IMR-90 (cell line): ENCODE data around the gene MYH6. TPM values are rescaled to one million over a fixed set of nuclear protein-coding genes. Genes with fewer than 3 reads are reported as not detected.

Experiments
- ATAC-seq: fragments of 200-7000 bp; cut with Tn5 transposase; 2 replicates; pipeline ENCODE4 v1.9.1; 2020; ENCODE audit warnings: low read depth, mild to moderate bottlenecking, moderate library complexity
- BruUV-seq: library from RNA; stranded (reverse); fragments of 400-500 nt; replicated peaks from 2 replicates; lab custom pipeline; 2021; lab: Mats Ljungman, UMichigan
- CTCF ChIA-PET: fragments of 300-600 bp; formaldehyde crosslinking; extraction: SDS; loops from one replicate; lab custom pipeline; 2021; ENCODE audit warnings: antibody characterized with exemption; lab: Yijun Ruan, JAX
- POLR2A ChIA-PET: fragments of 300-600 bp; sonication (Branson Sonifier 250); formaldehyde crosslinking; loops from one replicate; lab custom pipeline; 2022; ENCODE audit warnings: antibody characterized with exemption; ENCODE audit not compliant: unreplicated experiment; lab: Charles Lee
- DNase-seq: peaks from one replicate; pipeline ENCODE4 v3.0.0; 2013
- H2AFZ ChIP-seq: replicated peaks from 2 replicates; pipeline ENCODE3; 2013; ENCODE audit warnings: low read length, mild to moderate bottlenecking; ENCODE audit not compliant: poor library complexity
- H2AK5ac ChIP-seq: 2 replicates; pipeline ENCODE4 v1.6.1; 2013; ENCODE audit warnings: low read depth, low read length, inconsistent platforms
- H2AK9ac ChIP-seq: replicated peaks from 2 replicates; pipeline ENCODE3; 2013; ENCODE audit warnings: mild to moderate bottlenecking, low read depth, low read length, moderate library complexity; ENCODE audit not compliant: poor library complexity
- H2BK120ac ChIP-seq: 2 replicates; pipeline ENCODE4 v1.6.1; 2013; ENCODE audit warnings: low read depth, low read length, inconsistent platforms
- H2BK15ac ChIP-seq: 3 replicates; pipeline ENCODE4 v1.6.1; 2013; ENCODE audit warnings: low read depth, low read length, inconsistent platforms
- H2BK20ac ChIP-seq: 2 replicates; pipeline ENCODE4 v1.6.1; 2013; ENCODE audit warnings: low read depth, mild to moderate bottlenecking, inconsistent platforms, low read length, moderate library complexity
- H2BK5ac ChIP-seq: 2 replicates; pipeline ENCODE4 v1.6.1; 2013; ENCODE audit warnings: mild to moderate bottlenecking, low read depth, low read length, inconsistent platforms; ENCODE audit not compliant: poor library complexity, severe bottlenecking
- H3K14ac ChIP-seq: replicated peaks from 2 replicates; pipeline ENCODE4 v1.6.1; 2013; ENCODE audit warnings: low read depth, low read length, inconsistent platforms
- H3K18ac ChIP-seq: 2 replicates; pipeline ENCODE4 v1.6.1; 2013; ENCODE audit warnings: low read depth, low read length, control low read depth
- H3K23ac ChIP-seq: 2 replicates; pipeline ENCODE4 v1.6.1; 2013; ENCODE audit warnings: low read depth, low read length, inconsistent platforms
- H3K27ac ChIP-seq: 2 replicates; pipeline ENCODE4 v1.5.1; 2013; ENCODE audit warnings: mild to moderate bottlenecking, control low read depth, low read length; ENCODE audit not compliant: insufficient read depth
- H3K27me3 ChIP-seq: 2 replicates; pipeline ENCODE4 v1.6.1; 2013; ENCODE audit warnings: low read length; ENCODE audit not compliant: control insufficient read depth, insufficient read depth
- H3K36me3 ChIP-seq: 2 replicates; pipeline ENCODE4 v1.6.1; 2013; ENCODE audit warnings: low read length, mixed read lengths; ENCODE audit not compliant: control insufficient read depth, insufficient read depth
- H3K4ac ChIP-seq: 2 replicates; pipeline ENCODE4 v1.6.1; 2013; ENCODE audit warnings: low read depth, low read length, inconsistent platforms
- H3K4me1 ChIP-seq: 2 replicates; pipeline ENCODE4 v1.6.1; 2013; ENCODE audit warnings: low read length, mixed read lengths; ENCODE audit not compliant: control insufficient read depth, insufficient read depth
- H3K4me2 ChIP-seq: 2 replicates; pipeline ENCODE4 v1.6.1; 2013; ENCODE audit warnings: low read depth, mild to moderate bottlenecking, control low read depth, low read length, moderate library complexity
- H3K4me3 ChIP-seq: 2 replicates; pipeline ENCODE4 v1.5.1; 2013; ENCODE audit warnings: low read depth, mild to moderate bottlenecking, control low read depth, low read length, moderate library complexity; ENCODE audit not compliant: insufficient read depth
- H3K56ac ChIP-seq: 2 replicates; pipeline ENCODE4 v1.6.1; 2013; ENCODE audit warnings: low read length, inconsistent platforms; ENCODE audit not compliant: insufficient read depth; ENCODE audit errors: extremely low read depth
- H3K79me1 ChIP-seq, 2 experiments: 2 replicates each; pipeline ENCODE4 v1.6.1; 2013; ENCODE audit warnings: low read length in 2 of 2, inconsistent platforms in 1 of 2, low read depth in 1 of 2
- H3K9ac ChIP-seq: 2 replicates; pipeline ENCODE4 v1.6.1; 2013; ENCODE audit warnings: low read depth, low read length, control low read depth
- H3K9me1 ChIP-seq: 2 replicates; pipeline ENCODE4 v1.6.1; 2013; ENCODE audit warnings: low read length, inconsistent platforms; ENCODE audit not compliant: insufficient read depth
- H3K9me3 ChIP-seq: 2 replicates; pipeline ENCODE4 v1.6.1; 2013; ENCODE audit warnings: low read length; ENCODE audit not compliant: control insufficient read depth, insufficient read depth
- H4K20me1 ChIP-seq: 2 replicates; pipeline ENCODE4 v1.6.1; 2013; ENCODE audit warnings: low read length, inconsistent platforms; ENCODE audit not compliant: insufficient read depth
- H4K5ac ChIP-seq: 2 replicates; pipeline ENCODE4 v1.6.1; 2013; ENCODE audit warnings: mild to moderate bottlenecking, low read depth, low read length, control low read depth
- H4K8ac ChIP-seq, 2 experiments: 2 replicates each; pipeline ENCODE4 v1.6.1; 2013; ENCODE audit warnings: low read depth in 2 of 2, low read length in 2 of 2, control low read depth in 1 of 2, inconsistent platforms in 1 of 2
- H4K91ac ChIP-seq: 2 replicates; pipeline ENCODE4 v1.6.1; 2013; ENCODE audit warnings: low read depth, low read length, inconsistent platforms; ENCODE audit not compliant: insufficient read depth
- ELK1 ChIP-seq: fragments of 150-350 bp; IDR thresholded peaks from 2 replicates; pipeline ENCODE4 v1.6.1; 2016; ENCODE audit warnings: low read depth, mild to moderate bottlenecking, low read length, moderate library complexity, borderline replicate concordance
- FOS ChIP-seq: fragments of 150-350 bp; IDR thresholded peaks from 2 replicates; pipeline ENCODE4 v1.6.1; 2016; ENCODE audit warnings: low read depth, low read length
- MAFK ChIP-seq: IDR thresholded peaks from 2 replicates; pipeline ENCODE4 v1.6.1; 2012; ENCODE audit warnings: low read depth, low read length, improper control_type of control experiment
- MXI1 ChIP-seq: IDR thresholded peaks from 2 replicates; pipeline ENCODE4 v1.6.1; 2012; ENCODE audit warnings: low read depth, mild to moderate bottlenecking, low read length, moderate library complexity, borderline replicate concordance
- NFE2L2 ChIP-seq: fragments of 150-350 bp; IDR thresholded peaks from 2 replicates; pipeline ENCODE4 v1.6.1; 2016; ENCODE audit warnings: low read depth, mild to moderate bottlenecking, low read length
- RAD21 ChIP-seq: IDR thresholded peaks from 2 replicates; pipeline ENCODE4 v1.6.1; 2012; ENCODE audit warnings: low read length, improper control_type of control experiment
- RCOR1 ChIP-seq: IDR thresholded peaks from 2 replicates; pipeline ENCODE4 v1.6.1; 2012; ENCODE audit warnings: mild to moderate bottlenecking, low read length, improper control_type of control experiment; ENCODE audit not compliant: insufficient replicate concordance
- RFX5 ChIP-seq: IDR thresholded peaks from 2 replicates; pipeline ENCODE4 v1.8.0; 2012; ENCODE audit warnings: low read depth, mild to moderate bottlenecking, low read length, moderate library complexity
- SMC3 ChIP-seq: fragments of 150-350 bp; IDR thresholded peaks from 2 replicates; pipeline ENCODE4 v1.6.1; 2016; ENCODE audit warnings: low read depth, mild to moderate bottlenecking, antibody characterized with exemption, low read length, moderate library complexity
- USF2 ChIP-seq: fragments of 150-350 bp; IDR thresholded peaks from 2 replicates; pipeline ENCODE4 v1.6.1; 2017; ENCODE audit warnings: mild to moderate bottlenecking, antibody characterized with exemption, low read length, low read depth
- WGBS, 2 experiments: methylation state at CpG; one replicate each; pipeline versions ENCODE4 v1.1.5 to v1.1.7; 2013; ENCODE audit warnings: missing lambda C conversion rate in 2 of 2; ENCODE audit not compliant: insufficient read length in 1 of 2; ENCODE audit errors: extremely low coverage in 2 of 2; 5-methylcytosine and 5-hydroxymethylcytosine counted together
- dilution Hi-C: fragments of 300-500 bp; cut with HindIII; formaldehyde crosslinking; loops from one replicate; pipeline ENCODE4 v1.14.3; 2018; ENCODE audit warnings: low sequenced_read_pairs; ENCODE audit not compliant: unreplicated experiment
- in situ Hi-C: fragments of 300-500 bp; cut with MboI; formaldehyde crosslinking; loops from 3 replicates; pipeline ENCODE4 v1.14.3; 2019; ENCODE audit warnings: low sequenced_read_pairs, inconsistent platforms, mixed read lengths
- intact Hi-C: fragments of 100-400 bp; cut with micrococcal nuclease; formaldehyde crosslinking; loops from 2 replicates; pipeline ENCODE4 v1.10.0; 2022
- polyA plus RNA-seq, 3 experiments: library from polyadenylated mRNA; depleted of rRNA; stranded (reverse); fragments of >200 nt; gene quantifications; 2 replicates each; pipeline ENCODE4 v1.2.3, GENCODE V29; 2012; ENCODE audit warnings: low replicate concordance in 1 of 3
- total RNA-seq: library from RNA; depleted of rRNA; stranded (reverse); fragments of >200 nt; gene quantifications from 2 replicates; pipeline ENCODE4 v1.2.3, GENCODE V29; 2012

The MYH6 gene
- total and polyA plus RNA-seq, 2 of the 4 experiments (the other 2 are of a cell fraction): not detected

- Histone ChIP-seq H4K20me1 (no peaks in the 10 kb centered on the region), H3K14ac (no peak overlapping the region), H4K8ac (no peak overlapping the region), H3K4me3 (no peak overlapping the region), H2AFZ (no peak overlapping the region), H3K4ac (no peak overlapping the region), H3K4me2 (no peak overlapping the region), H2BK120ac (no peak overlapping the region), H2AK9ac (no peak overlapping the region), H4K5ac (no peak overlapping the region), H2AK5ac (no peak overlapping the region), H3K4me1 (no peaks in the 10 kb centered on the region), H3K56ac (no peak overlapping the region), H3K23ac (no peak overlapping the region), H4K91ac (no peak overlapping the region), H3K36me3 (no peaks in the 10 kb centered on the region), H3K27ac (no peak overlapping the region), H2BK5ac (no peak overlapping the region), H2BK20ac (no peak overlapping the region), H3K9ac (no peak overlapping the region), H3K79me1 (no peaks in the 10 kb centered on the region), H3K27me3 (peaks cover 44% of the 10 kb centered on the region), H2BK15ac (no peak overlapping the region), H3K18ac (no peak overlapping the region), H3K9me3 (no peaks in the 10 kb centered on the region), H3K9me1 (no peaks in the 10 kb centered on the region)
- CTCF ChIA-PET: no interaction called here
- dilution Hi-C loops: no loop called here
- no peak for ATAC-seq
- in situ Hi-C loops: no loop called here
- intact Hi-C loops: no loop called here
- DNase-seq: no peak
- TF ChIP-seq RAD21 (no peak), FOS (no peak), ELK1 (no peak), NFE2L2 (no peak), SMC3 (no peak), USF2 (no peak), MXI1 (no peak), RCOR1 (no peak), RFX5 (no peak), MAFK (no peak)
- no TSS peak for BruUV-seq
- no CpG with 5 or more reads among the region's 2 CpGs for WGBS, 2 experiments
- POLR2A ChIA-PET: no interaction called here
These were observed 22.8 kb downstream of the MYH6 start for GRCh38 chr14:23385244-23385641.
